Right ventricle myocardium superior (tissue), 1 donor: Measurements from ENCODE around the gene KAZALD1. TPM values are rescaled to one million over a fixed set of nuclear protein-coding genes. Genes with fewer than 3 reads are reported as not detected.

Experiments
- ATAC-seq: fragments of 200-7000 bp; cut with Tn5 transposase; one replicate; pipeline ENCODE4 v1.9.1; 2020; ENCODE audit warnings: mild to moderate bottlenecking; ENCODE audit not compliant: poor library complexity
- DNase-seq: peaks from one replicate; pipeline ENCODE4 v3.0.0-alpha.2; 2020
- intact Hi-C: fragments of 100-400 bp; cut with DNase I; formaldehyde crosslinking; loops from one replicate; pipeline ENCODE4 v1.11.2; 2022
- total RNA-seq: library from RNA; stranded (reverse); fragmentation: NEBNext Ultra II Directional; extraction: Animal tissue kit (Norgen Biotek cat#: 25700); gene quantifications from one replicate; pipeline ENCODE4 v1.2.1, GENCODE V29; 2021
- donor health status: DM: no; HTN: yes; CAD: no; lungs with severe emphysema.

KAZALD1 gene
- total RNA-seq, 1 donor from 2014 or later = 5.0 TPM

DNA sequence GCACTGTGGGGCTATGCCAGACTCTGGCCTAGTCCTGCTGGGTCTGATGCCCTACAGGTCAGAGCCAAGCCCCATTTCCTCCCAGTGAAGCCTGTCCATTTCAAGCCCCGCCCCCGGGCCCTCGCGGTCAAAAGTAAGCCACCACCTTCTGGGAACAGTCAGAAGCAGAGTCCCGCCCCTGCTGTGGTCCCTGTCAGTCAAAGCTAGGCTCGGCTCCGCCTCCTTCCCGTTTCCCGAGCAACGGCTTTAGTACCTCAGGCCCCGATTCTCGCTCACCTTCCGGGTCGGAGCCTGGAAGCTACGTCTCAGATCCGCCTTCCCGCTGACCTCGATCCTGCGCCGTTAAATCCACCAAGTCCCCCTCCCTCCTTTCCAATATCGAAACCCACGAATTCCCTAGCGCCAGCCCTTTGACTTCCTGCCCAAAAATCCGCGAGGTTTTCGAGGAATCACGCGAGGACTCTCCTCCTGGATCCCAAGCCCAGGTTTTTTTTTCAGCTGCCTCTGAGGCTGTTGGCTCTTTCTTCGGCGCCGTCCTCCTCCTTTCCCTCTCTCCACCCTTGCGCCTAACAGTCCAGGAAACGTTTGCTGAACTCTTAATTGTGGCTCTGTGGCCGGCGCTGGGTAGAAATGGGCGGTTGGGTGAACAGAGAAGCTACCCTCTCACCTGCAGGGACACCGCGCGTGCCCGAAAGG lies 19.0 kb upstream of the KAZALD1 start:
- peak; percentile 98 for DNase-seq
- intact Hi-C loops = no loop called here
- peak; percentile 95 for ATAC-seq

DNA sequence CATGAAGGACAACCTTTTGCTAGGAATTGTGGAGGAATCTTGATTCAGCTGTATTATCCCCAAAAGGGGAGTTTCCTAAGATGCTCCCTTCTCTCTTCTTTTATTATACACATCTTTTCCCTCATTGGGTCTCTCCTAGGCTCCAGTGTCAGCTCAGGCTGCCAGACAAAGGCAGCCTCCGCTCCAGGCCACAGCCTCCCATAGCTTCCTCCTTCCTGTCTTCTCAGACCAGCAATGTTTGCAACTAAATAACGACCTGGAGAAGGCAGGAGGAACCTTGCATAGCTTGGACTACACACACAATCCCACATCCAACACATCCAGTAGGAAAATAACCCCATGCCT lies 18.5 kb upstream of the KAZALD1 start:
- DNase-seq (no peak), ATAC-seq (no peak)
- intact Hi-C loops = no loop called here

DNA sequence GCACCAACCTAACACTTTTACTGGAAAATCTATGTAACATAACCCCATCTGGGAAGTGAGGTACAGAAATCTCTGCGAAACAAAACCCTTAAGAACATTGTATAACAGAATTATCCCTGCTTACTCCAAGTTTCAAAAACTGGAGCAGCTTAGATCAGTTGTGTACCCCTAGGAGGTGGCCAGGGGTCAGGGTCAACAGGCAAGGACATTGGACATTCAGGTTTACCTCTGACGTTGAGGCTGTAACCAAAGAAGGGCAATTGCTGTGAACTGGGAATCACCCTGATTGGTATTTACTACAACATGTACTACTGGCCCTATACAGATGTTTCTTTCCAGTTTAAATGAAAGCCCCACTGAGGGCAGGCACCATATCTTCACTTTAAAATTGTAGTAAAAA lies 17.7 kb upstream of the KAZALD1 start:
- ATAC-seq (no peak), DNase-seq (no peak)
- intact Hi-C loops = no loop called here

DNA sequence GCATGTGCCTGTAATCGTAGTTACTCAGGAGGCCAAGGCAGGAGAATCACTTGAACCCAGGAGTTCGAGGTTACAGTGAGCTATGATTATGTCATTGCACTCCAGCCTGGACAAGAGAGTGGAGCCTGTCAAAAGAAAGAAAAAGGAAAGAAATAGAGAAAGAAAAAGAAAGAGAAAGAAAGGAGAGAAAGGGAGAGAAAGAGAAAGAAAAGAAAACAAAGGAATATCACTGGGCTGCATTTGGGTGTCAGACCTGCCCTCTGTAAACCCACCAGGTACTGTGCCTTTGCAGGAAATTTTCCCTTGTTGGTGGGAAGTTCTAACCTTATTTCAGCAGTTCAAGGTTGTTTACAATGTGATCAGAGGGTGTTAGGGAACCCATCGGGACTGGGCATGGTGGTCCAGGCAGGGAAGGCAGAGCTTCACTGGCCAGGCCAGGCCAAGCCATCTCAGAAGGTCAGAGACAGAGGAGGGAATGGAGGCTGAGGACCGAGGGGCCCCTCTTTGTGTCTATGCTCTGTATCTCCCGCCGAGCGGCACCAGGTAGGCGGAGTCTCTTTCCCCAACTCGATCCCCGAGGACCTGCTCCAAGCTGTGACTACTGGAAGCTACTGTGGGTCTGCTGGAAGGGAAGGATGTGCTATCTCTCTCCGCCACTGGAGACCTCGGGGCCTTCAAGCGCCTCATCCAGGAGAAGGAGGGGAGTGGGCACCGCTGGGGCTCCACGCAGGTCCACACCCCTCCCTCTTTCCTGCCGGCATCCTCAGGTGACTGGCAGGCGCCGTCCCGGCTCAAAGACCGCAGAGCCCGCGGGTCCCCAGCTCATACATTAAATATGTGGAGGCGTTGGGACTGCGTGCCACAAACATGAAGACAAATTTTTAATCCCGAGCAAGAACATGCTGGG lies 15.2 kb upstream of the KAZALD1 start:
- intact Hi-C loops = no loop called here
- no peak for DNase-seq
- ATAC-seq = no peak

DNA sequence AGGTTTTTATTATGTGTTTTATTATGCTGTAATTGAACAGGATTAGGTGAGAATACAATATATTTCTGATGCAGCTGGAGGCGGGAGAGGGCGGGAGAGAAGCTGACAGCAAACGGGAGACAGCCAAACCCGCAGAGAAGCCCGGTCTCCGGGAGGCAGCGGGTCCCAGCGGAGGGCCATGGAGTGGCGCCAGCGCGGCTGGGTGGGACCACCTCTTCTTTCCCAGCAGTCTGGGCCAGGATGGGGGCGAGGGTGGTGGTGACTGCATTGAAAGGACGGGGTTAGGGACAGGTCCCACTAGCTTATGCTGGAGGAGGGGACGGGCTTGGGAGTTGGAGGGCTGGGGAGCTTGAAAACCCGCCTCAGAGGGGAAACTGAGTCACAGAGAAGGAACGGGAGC lies 14.5 kb upstream of the KAZALD1 start:
- no peak for DNase-seq
- no peak for ATAC-seq
- intact Hi-C loops = no loop called here

DNA sequence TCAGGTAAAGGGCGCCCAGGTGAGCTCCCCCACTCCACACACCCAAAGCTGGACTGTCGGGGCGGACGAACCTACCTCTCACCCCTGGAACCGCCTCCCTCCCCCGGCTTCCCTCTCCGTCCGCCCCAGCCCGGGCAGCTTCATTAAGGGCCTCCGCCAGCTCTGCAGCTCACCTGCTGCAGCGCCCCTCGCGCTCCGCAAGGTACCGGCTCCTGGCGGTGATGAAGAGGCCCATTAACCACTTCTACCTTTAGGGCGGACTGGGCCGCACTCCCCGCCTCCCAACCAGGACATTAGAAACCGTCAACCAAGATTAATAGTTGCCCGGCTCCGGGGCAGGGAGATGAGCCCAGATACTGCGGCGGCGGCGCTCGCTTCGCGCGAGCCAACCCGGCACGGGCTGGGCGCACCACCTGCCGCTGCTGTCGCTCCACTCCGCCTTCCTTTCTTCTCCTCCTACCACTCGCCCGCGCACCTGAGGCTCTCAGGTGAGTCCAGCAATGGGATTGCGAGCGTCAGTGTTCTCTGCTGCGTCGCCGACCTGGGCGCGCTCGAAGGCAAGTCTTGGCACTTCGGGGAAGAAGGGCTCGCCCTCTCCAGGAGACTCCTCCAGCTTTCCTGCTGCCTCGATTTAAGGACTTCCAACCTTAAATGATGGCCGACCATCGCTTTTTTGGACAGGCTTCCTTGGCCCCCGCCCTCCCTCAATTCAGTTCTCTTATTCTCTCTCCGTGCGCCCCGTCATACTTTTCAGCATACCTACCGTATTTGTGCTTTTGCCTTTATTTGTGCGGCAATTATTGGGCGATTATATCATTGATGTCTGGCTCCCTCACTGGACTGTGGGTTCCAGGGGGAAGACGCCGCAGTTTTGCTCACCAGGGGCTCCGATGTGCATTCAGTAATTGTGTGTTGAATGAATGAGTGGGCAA lies 13.6 kb upstream of the KAZALD1 start:
- intact Hi-C loops = no loop called here
- ATAC-seq (no peak), DNase-seq (no peak)

DNA sequence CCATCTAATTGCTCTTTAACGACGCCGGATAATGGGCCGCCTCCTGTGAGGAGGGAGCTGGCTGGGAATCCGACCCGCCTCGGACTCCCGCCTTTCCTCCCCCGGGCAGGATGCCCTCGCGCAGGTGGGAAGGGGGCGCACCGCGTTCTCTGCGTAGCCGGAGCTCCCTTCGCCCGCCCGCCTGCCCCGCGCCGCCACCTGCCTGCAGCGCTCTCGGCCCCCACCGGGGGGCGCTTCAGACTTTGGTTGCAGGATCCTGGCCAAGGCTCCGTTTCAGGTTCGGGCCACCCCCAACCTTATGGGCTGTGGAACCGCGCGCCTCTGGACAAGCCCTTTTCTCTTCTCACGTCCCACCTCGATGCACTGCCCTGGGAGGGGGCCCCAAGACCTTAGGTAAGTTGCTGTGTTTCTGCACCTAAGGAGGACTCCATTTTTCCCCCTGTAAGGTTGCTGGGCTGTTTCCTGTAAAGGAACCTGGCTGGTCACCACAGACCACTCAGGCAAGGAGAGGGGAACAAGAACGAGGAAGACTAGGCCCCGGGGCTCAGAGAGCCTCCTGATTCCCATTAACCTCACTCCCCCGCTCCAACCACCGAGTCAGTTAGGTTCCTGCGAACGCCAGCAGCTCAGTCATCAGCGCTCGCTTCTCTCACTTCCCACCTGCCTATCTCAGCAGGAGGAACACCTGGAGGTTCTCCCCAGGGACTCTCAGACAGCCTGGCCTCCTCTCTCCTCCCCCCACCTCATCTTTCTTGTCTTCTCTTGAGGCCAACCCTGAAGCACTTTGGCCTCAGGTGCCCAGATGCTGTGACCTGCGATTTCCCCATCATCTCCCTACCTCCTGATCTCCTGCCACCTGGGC lies 11.3 kb upstream of the KAZALD1 start:
- intact Hi-C loops = no loop called here
- ATAC-seq = peak; percentile 79
- peak; percentile 80 for DNase-seq

DNA sequence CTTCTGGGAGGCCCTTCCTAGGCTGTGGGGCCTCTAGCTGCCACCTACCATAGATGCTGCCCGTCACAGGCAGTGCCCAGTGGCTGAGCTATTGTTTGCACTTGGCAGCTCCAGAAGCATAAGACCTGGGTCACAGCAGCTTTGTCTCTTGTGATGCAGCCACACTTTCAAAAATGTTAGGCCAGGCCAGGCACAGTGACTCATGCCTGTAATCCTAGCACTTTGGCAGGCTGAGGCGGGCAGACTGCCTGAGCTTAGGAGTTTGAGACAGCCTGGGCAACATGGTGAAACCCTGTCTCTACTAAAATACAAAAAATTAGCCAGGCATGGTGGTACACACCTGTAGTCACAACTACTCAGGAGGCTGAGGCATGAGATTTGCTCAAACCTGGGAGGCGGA lies 9.5 kb upstream of the KAZALD1 start:
- DNase-seq (no peak), ATAC-seq (no peak)
- intact Hi-C loops = no loop called here

DNA sequence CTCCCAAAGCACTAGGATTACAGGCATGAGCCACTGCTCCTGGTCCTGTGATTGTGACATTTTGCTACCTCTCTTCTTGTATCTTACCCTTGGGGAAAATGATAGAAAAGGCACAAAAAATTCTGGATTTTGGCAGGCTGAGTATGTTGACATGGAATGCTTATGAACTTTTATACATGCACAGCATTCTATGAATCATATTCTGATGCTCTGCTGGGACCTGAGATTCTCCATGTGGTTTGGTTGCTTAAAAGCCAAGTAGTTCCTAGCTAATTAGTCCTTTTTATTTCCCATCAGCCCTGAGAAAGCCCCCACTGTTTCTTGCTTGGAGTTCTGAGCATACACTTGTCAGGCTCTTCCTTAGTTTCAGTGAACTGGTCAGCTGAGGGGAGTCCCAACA lies 8.3 kb upstream of the KAZALD1 start:
- no peak for ATAC-seq
- no peak for DNase-seq
- intact Hi-C loops = no loop called here

DNA sequence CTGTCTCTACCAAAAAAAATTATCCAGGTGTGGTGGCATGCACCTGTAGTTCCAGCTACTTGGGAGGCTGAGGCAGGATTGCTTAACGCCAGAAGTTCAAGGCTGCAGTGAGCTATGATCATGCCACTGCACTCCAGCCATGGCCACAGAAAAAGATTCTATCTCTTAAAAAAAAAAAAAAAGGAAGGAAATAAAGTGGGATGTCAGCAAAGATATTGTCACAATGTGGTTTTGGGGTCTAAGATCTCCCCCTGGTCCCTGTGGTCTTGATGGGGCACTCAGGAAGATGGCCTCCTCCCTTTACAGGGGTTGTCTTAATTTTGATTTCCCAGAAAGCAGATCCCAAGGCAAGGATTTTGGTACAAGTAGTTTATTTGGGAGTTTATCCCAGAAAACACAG lies 7.4 kb upstream of the KAZALD1 start:
- no peak for DNase-seq
- intact Hi-C loops = no loop called here
- ATAC-seq = no peak

DNA sequence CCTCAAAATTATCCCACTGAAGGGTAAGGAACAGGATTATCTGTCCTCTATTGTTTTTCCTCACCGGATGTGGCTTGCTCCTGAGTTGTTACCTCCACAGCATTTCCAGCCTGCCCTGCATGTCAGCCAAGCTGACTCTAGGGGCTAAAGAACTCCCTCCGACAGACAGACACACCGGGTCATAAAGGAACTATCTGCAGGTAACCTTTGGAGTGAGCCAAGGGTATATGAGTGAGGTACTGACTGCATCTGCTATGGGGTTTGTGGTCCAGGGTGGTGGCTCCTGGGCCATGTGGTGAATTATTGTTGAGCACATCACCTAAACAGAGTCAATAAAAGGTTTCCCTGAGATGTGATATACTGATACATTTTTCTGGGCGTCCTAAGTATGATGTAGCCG lies 6.9 kb upstream of the KAZALD1 start:
- DNase-seq = no peak
- intact Hi-C loops = no loop called here
- no peak for ATAC-seq

DNA sequence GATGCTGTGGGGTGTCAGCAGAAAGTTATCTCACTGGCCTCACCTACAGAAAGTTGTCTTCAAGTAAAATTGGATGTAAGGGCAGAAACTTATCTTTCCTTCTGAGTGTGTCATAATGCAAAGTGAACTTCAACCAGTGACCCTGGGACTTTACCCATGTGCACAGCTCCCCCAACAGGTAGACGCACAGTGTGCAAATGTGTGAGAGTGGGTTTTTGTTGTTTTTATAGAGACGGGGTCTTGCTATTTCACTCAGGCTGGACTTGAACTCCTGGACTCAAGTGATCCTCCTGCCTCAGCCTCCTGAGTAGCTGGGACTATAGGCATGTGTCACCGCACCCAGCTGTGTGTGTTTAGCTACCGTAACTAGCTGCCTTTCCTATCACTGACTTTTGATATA lies 6.4 kb upstream of the KAZALD1 start:
- no peak for ATAC-seq
- intact Hi-C loops = no loop called here
- no peak for DNase-seq

DNA sequence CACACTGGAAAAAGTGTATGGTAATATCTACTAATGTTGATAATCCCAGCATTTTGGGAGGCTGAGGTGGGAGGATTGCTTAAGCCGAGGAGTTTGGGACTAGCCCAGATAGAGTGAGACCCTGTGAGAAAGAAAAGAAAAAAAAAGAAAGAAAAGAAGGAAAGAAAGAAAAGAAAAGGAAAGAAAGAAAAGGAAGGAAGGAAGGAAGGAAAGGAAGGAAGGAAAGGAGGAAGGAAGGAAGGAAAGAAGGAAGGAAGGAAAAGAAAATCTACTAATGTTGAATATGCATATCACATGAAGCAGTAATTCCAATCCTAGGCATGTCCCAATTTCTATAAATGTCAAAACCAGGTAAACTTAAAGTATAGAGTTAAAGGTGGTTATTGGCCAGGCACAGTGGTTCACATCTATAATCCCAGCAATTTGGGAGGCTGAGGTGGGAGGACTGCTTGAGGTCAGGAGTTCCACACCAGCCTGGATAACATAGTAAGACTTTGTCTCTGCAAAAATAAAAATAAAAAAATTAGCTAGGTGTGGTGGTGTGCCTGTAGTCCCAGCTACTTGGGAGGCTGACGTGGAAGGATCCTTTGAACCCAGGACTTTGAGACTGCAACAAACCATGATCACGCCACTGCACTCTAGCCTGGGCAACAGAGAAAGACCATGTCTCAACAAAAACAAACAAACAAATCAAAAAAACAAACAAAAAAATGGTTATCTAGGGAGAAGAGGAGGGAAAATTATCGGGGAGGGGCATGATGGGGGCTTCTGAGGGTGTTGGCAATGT lies 5.2 kb upstream of the KAZALD1 start:
- DNase-seq (no peak), ATAC-seq (no peak)
- intact Hi-C loops = no loop called here

DNA sequence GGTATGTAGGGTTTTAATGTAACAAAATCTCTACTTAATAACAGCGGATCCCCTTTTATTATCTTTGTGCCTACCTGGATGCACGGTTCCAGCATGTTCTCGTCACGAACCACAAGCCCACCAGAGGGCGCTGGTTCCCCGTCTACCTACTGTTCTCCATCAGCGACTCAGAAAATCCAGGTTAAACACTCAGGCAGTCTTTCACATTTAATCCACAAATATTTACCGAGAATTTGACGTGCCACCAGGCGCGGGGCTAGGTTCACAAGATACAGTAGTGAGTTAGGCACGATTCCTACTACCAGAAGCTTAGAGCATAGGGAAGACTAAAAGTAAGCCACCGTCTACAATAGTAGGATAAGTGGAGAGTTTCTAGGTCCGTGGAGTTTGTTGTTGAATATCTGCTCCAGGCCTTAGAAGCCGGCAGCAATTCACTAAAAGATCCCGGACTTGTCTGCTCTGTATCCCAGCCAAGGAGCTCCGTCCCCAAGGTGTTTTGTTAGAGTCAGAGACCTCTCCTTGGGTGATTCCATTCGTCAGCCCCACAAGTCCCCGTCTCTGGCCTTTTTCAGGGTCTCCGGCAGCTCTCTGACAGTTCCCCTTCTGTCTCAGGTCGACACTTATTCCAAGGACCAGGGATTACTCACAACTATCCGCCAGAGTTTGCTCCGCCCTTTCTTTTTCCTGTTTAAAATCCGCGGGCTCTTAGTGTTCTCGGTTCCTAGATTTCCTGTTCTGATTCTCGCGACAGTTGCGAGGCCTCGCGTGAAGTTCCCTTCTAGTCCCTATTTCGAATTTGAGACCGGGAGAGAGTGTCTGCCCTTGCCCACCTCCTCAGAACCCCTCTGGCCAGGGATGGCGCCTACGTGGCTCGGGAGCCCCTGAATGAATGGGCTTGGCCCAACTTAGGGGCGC lies 1.5 kb upstream of the KAZALD1 start:
- intact Hi-C loops = no loop called here
- peak; percentile 79 for ATAC-seq
- DNase-seq = peak; percentile 96

DNA sequence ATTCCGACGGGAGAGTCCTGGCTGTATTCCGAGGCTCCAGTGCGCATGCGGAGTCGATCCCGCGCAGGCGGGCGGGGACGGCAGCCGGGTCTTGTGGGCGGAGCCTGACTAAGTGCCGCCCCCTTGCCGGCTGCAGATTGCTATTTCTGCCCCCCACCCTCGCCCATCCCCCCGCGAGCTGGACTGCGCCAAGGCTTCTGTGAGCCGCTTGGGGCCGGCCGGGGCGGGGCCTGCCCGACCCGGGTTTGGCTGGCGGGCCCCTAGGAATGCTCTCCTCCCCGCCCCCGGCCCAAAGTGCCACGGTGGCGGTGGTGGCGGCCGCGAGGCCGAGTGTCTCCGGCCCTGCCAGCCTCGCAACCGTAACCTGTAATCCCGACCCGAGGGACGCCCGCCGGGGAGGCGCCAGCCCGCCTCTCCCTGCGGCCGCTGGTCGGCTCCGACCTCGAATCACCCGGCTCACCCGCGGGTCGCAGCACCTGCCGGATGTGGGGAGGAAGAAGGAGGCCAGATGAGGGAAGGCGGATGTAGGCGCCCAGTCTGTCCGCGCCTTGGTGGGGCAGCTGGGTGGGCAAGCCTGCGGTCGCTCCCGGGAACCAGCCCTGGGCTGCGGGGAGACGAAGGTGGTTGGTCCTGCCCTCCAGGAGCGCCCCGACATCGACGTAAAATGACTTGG lies 702 bp upstream of the KAZALD1 start:
- ATAC-seq (peak; percentile 94), DNase-seq (peak; percentile 97)
- intact Hi-C loops = no loop called here
